H1 (cell line): ENCODE data around the gene CUX1.

ENCODE experiments used
- CBX5 ChIP-seq: fragments of 300-800, 300-1000 bp; sonication (generic); IDR thresholded peaks from 2 replicates; pipeline ENCODE4 v1.7.1; 2016; ENCODE audit warnings: antibody characterized with exemption, low read length, low read depth
- CTCF ChIP-seq, 3 experiments: IDR thresholded peaks; 1 replicate in 2 of 3; 2 replicates in 1 of 3; pipeline versions ENCODE4 v1.5.1 to v1.6.1; 2011; ENCODE audit warnings: low read length in 3 of 3, mild to moderate bottlenecking in 3 of 3, inconsistent platforms in 2 of 3, low read depth in 1 of 3, moderate library complexity in 1 of 3; ENCODE audit not compliant: insufficient read depth in 1 of 3; ENCODE audit errors: control extremely low read depth in 1 of 3
- E2F6 ChIP-seq: IDR thresholded peaks from 2 replicates; pipeline ENCODE4 v1.6.1; 2012; ENCODE audit warnings: inconsistent platforms
- EZH2 ChIP-seq: fragments of 200-600 bp; sonication (generic); IDR thresholded peaks from 2 replicates; pipeline ENCODE4 v1.7.1; 2012; ENCODE audit warnings: low read depth, mild to moderate bottlenecking, moderate library complexity, low read length, inconsistent platforms; ENCODE audit not compliant: severe bottlenecking
- GTF2F1 ChIP-seq: IDR thresholded peaks from 2 replicates; pipeline ENCODE4 v1.6.1; 2012; ENCODE audit warnings: low read depth, low read length, improper control_type of control experiment, borderline replicate concordance
- RAD21 ChIP-seq, 2 experiments: IDR thresholded peaks in 1 of 2; conservative IDR thresholded peaks in 1 of 2; 2 replicates each; pipeline ENCODE4 v1.6.1; 2011; ENCODE audit warnings: low read depth in 2 of 2, low read length in 2 of 2, improper control_type of control experiment in 1 of 2, inconsistent platforms in 1 of 2, mild to moderate bottlenecking in 1 of 2, moderate library complexity in 1 of 2
- RFX5 ChIP-seq: IDR thresholded peaks from 2 replicates; pipeline ENCODE4 v1.6.1; 2011; ENCODE audit warnings: low read depth, low read length, improper control_type of control experiment, borderline replicate concordance
- SRF ChIP-seq: IDR thresholded peaks from 2 replicates; pipeline ENCODE4 v1.6.1; 2011; ENCODE audit warnings: mild to moderate bottlenecking, low read depth, low read length, moderate library complexity
- SUZ12 ChIP-seq: fragments of 200-600 bp; sonication (generic); IDR thresholded peaks from 2 replicates; pipeline ENCODE4 v1.6.1; 2012; ENCODE audit warnings: mild to moderate bottlenecking, inconsistent platforms, low read length, moderate library complexity, mixed read lengths

- no peak for TF ChIP-seq EZH2
- no peak for TF ChIP-seq E2F6
- TF ChIP-seq GTF2F1, result no peak
- no peak for TF ChIP-seq CTCF (IDR thresholded peaks at IDR 0.05; ENCODE audit: control extremely low read depth in 1 of 3, insufficient read depth in 1 of 3, low read depth in 1 of 3, low read length in 3 of 3)
- TF ChIP-seq CBX5, result no peak
- no peak for TF ChIP-seq SRF
- no peak for TF ChIP-seq RFX5
- TF ChIP-seq SUZ12, result no peak
- no peak for TF ChIP-seq RAD21 (IDR thresholded peaks at IDR 0.05 in 1 of 2, conservative IDR thresholded peaks at IDR 0.05 in 1 of 2; ENCODE audit: low read depth in 2 of 2, low read length in 2 of 2)
Observed at GRCh38 chr7:102138676-102139075, 321.2 kb downstream of the CUX1 start.
